HG02623 (cell line): ENCODE measurements around the gene MTPN.

Source experiments
- ATAC-seq: cut with Tn5 transposase; IDR thresholded peaks from one replicate; pipeline ENCODE4 v1.9.1; 2021; ENCODE audit warnings: moderate library complexity; ENCODE audit not compliant: unreplicated experiment

The MTPN gene

GRCh38 chr7:135958173-135958572 lies 19.0 kb downstream of the MTPN start:
- no peak for ATAC-seq

DNA sequence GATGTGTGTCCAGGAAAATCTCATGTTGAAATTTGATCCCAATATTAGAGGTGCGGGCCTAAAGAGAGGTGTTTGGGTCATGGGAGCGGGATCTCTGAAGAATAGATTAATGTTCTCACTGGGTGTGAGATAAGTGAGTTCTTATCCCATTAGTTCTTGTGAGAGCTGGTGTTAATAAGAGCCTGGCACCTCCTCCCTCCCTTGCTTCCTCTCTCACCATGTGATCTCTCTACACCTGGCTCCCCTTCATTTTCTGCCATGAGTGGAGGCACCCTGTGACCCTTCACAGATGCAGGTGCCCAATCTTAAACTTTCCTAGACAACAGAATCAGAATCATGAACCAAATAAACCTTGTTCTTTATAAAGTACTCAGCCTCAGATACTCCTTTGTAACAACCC lies 19.5 kb downstream of the MTPN start:
- no peak for ATAC-seq

DNA sequence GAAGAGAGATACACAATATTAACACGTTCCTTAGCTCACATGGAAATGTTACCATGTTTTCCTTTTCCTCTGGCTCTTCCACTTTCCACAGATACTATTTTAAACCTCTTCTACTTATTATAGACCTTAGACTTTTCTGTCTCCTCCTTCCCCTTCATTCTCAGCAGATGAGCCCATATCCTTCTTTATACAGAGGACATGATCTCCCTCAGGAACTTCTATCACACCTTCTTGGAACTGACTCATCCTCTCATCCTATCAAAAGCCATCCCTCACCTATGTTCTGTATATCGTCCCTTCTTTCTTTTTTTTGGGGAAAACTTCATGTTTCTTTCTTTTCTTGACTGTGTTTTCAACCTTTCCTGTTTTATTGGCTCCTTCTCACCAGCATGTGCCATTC lies 20.8 kb downstream of the MTPN start:
- no peak for ATAC-seq

- no peak for ATAC-seq
Observed at GRCh38 chr7:135950972-135951371, 26.2 kb downstream of the MTPN start.

- no peak for ATAC-seq
Observed at GRCh38 chr7:135950429-135950828, 26.7 kb downstream of the MTPN start.

- no peak for ATAC-seq
Observed at GRCh38 chr7:135946289-135947055, 30.7 kb downstream of the MTPN start.

GRCh38 chr7:135944753-135945152 lies 32.4 kb downstream of the MTPN start:
- no peak for ATAC-seq

GRCh38 chr7:135943134-135943879 lies 33.9 kb downstream of the MTPN start:
- ATAC-seq: peak; percentile 1

GRCh38 chr7:135942614-135943013 lies 34.5 kb downstream of the MTPN start:
- peak; percentile 85 for ATAC-seq

DNA sequence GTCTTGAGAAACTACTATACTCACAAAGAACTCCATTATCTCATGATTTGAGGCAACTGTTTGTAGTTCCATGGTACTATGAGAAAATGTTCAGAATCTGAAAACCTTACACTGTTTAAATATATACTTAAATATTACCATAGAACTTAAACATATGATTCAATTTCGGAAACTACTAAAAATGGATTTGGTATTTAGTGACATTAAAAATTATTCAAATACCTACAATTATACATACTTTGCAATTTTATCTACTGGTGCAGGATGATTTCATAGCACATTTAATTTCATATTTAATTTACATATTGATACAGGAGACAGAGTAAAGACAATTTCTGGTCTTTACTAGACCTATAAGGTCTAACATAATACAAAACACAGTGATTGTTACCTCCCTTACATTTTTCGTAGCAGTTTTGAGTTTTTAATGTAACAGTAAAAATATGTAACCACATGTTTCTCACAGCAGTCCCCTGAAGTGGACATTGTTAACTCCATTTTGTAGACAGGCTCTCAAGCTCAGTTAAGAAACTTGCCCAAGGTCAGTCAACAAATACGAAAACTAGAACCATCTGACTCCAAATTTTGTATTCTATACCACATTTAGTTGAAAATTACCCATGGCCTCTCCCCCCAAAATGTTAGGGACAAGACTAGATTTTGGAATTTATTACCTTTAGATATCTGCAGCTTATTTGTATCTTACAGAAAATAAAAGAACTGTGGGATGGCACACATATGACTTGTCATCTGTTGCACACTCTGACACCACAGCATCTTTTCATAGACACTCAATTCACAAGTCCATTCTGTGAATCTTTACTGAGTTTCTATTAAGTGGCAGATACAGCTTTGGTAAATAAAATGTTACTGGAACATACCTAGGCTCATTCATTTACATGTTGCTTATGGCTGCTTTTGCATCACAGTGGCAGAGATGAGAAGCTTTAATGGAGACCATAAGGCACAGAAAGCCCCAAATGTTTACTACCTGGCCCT lies 36.8 kb downstream of the MTPN start:
- ATAC-seq: no peak

- ATAC-seq: no peak
Observed at GRCh38 chr7:135939261-135939812, 37.8 kb downstream of the MTPN start.

DNA sequence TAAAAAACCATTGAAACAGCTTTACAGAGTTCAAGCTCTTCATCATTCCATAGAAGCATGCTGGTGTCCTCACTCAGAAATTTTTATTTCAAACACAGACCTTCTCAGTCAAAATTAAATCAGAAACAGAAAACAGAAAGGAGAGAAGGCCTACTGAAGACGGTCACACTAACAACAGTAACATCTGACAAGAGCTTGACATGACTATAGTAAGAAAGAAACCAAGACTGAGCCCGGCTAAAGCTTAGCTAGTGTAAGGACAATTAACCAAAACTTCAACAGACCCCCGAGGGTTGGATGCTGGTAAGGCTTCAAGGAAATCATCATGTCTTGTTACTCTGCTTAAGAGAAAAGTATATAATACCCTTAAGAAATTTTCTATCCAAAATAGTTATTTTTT lies 38.6 kb downstream of the MTPN start:
- ATAC-seq: peak; percentile 44

GRCh38 chr7:135938086-135938485 lies 39.1 kb downstream of the MTPN start:
- no peak for ATAC-seq

- no peak for ATAC-seq
Observed at GRCh38 chr7:135936497-135937217, 40.5 kb downstream of the MTPN start.

GRCh38 chr7:135934651-135935050 lies 42.5 kb downstream of the MTPN start:
- ATAC-seq: no peak

- ATAC-seq: no peak
Observed at GRCh38 chr7:135933509-135934188, 43.5 kb downstream of the MTPN start.

DNA sequence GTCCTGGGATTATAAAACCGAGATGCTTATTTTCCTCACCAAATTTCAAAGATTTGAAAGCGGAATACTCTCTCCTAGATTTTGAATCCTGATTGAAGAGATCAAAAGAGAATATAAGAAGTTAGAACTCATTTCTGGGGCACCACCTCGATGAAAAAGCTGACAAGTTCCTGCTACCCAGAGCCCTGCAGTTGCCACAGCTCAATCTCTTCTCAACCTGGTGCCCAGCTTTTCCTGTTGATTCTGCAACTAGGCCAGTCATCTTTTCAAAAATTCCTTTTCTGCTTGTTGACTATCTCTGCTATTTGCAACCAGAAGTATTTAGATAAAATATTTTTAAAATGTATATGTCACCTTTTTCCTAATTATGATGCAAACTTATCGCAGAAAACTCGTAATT lies 45.0 kb downstream of the MTPN start:
- no peak for ATAC-seq

DNA sequence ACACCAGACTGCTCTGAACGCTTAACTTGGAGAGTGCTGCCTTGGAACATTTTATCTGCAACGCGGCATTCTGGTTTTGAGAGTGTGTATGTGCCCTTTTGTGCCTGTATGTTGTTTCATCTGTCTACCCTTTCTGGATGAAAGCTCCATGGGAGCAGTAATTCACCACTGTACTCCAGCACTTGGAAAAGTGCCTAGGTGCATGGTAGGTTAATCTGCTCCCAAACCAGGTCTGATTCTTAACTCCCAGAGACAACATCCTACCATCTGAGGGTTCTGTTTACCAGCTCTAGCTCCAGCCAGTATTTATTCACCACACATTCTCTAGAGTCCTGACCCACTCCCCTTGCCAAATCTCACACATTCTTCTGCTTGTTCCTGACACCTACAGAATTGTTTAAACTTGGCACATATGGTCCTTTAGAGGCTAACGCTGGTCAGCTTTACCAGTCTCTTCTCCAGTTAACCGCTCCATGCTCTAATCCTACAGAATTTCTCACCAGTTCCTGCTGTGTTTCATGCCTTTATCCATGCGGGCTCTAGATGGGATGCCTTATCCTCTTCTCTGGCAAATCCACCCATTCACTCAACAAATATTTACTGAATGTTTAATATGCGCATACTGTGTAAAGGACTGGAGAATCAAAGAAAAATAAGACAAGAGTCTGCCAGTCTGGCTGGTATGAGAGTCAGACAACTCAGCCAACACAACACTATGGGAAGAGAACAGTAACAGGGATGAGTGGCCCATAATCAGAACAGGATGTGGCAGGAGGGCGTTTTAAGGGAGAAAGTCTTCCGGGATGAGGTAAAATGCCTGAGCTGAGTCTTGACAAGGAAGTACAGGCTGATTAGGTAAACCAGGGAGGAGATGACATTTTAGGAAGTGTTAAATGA lies 46.3 kb downstream of the MTPN start:
- no peak for ATAC-seq

GRCh38 chr7:135929722-135930141 lies 47.4 kb downstream of the MTPN start:
- no peak for ATAC-seq
